ENCODE results near the gene RRAD.

RRAD gene

DNA sequence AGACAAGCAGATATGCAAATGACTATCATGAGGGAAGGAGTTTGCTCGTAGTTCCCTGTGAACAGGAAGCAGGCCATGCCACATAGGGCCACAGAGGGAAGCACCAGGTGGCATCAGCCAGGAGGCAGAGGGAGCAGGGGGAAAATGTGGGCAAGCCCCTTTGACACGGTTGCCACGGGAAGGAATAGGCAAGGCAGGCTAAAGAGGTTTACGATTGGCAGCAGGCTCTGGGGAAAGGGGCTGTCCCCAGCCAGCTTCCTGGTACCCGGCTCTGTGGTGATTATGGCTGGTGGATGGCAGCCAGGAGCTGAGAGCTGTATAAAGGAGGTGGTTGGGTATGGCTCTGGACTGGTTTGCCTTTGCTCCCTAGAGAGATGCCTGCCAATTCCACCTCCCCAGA lies 36.6 kb upstream of the RRAD start:
- no peak overlapping the region for H3K14ac ChIP-seq (ENCODE audit: low read length)
- H2BK120ac ChIP-seq (ENCODE audit: insufficient read depth, low read length, poor library complexity) = no peak overlapping the region
- no peak overlapping the region for H4K8ac ChIP-seq (ENCODE audit: low read depth, low read length)
- no peak overlapping the region for H2BK12ac ChIP-seq (ENCODE audit: low read length)
- H3K4me3 ChIP-seq (ENCODE audit: low read depth, low read length) = no peak overlapping the region
- no peak overlapping the region for H3K23ac ChIP-seq (ENCODE audit: low read length)
- H3K79me2 ChIP-seq (ENCODE audit: control insufficient read depth, insufficient read depth, low read length, poor library complexity) = no peaks in the 10 kb centered on the region
- no peak overlapping the region for H3K4ac ChIP-seq (ENCODE audit: low read depth, low read length)
- H3K4me1 ChIP-seq (ENCODE audit: control insufficient read depth in 1 of 2, insufficient read depth in 2 of 2, low read length in 2 of 2) = no peaks in the 10 kb centered on the region
- no peak overlapping the region for H2BK5ac ChIP-seq (ENCODE audit: low read depth, low read length, poor library complexity)
- H3K27ac ChIP-seq (ENCODE audit: low read depth, low read length) = no peak overlapping the region
- H3K27me3 ChIP-seq (ENCODE audit: insufficient read depth, low read length) = no peaks in the 10 kb centered on the region
- no peaks in the 10 kb centered on the region for H3K36me3 ChIP-seq (ENCODE audit: control insufficient read depth in 1 of 2, insufficient read depth in 2 of 2, low read length in 2 of 2)
- WGBS (ENCODE audit: extremely low coverage, insufficient coverage, insufficient read length) = no CpG with 5 or more reads among the region's 5 CpGs
- DNase-seq = no peak
- no peak overlapping the region for H3K9ac ChIP-seq (ENCODE audit: low read length)
- no peak overlapping the region for H3K18ac ChIP-seq (ENCODE audit: low read length)
- no peak overlapping the region for H3K4me2 ChIP-seq (ENCODE audit: low read length)
- H3K79me1 ChIP-seq (ENCODE audit: low read length) = no peaks in the 10 kb centered on the region
- H2AK5ac ChIP-seq (ENCODE audit: low read length) = no peak overlapping the region
- H4K12ac ChIP-seq (ENCODE audit: low read depth, low read length) = no peak overlapping the region
- H3K9me3 ChIP-seq (ENCODE audit: insufficient read depth, low read depth, low read length) = no peaks in the 10 kb centered on the region
- no peak overlapping the region for H2AFZ ChIP-seq (ENCODE audit: insufficient read depth, low read length, poor library complexity)
- H4K91ac ChIP-seq (ENCODE audit: low read depth, low read length) = no peak overlapping the region

DNA sequence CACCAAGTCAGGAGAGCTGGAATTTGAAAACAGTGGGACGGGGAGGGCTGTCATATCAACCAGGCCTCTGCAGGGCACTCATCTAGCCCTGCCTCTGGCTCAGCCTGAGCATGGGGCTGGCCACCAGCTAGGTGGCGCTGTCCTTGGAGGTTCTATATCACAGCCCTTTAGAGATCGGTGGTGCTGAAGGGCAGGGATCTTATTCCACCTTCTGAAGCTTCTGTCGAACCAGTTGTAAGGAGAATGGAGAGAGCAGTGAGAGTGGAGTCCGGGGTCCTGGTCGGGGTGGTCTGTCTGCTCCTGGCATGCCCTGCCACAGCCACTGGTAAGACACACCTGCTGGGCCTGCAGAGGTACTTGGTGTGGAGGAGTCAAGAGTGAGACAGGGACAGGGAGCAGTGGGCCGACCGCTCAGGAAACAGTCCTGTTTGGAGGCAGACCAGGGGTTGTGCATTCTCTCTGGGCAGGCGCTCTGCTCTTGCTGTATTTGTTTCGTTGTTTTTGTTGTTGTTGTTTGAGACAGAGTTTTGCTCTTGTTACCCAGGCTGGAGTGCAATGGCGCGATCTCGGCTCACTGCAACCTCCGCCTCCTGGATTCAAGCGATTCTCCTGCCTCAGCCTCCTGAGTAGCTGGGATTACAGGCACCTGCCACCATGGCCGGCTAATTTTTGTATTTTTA lies 35.9 kb upstream of the RRAD start, which contains the start of gene CES3:
CES3 (plus strand) TSS at position 202 of the 680 bp plus-strand sequence; CDS start at position 244, 42 bp downstream.
- no CpG with 5 or more reads among the region's 16 CpGs for WGBS (ENCODE audit: extremely low coverage, insufficient coverage, insufficient read length)
- H4K91ac ChIP-seq (ENCODE audit: low read depth, low read length) = no peak within 1 kb of the TSS
- no peak within 1 kb of the TSS for H3K9ac ChIP-seq (ENCODE audit: low read length)
- H3K23ac ChIP-seq (ENCODE audit: low read length) = no peak within 1 kb of the TSS
- no peak within 1 kb of the TSS for H3K4me2 ChIP-seq (ENCODE audit: low read length)
- no peak within 1 kb of the TSS for H3K27ac ChIP-seq (ENCODE audit: low read depth, low read length)
- no peaks in the 10 kb centered on the region for H3K79me2 ChIP-seq (ENCODE audit: control insufficient read depth, insufficient read depth, low read length, poor library complexity)
- H3K4me3 ChIP-seq (ENCODE audit: low read depth, low read length) = no peak within 1 kb of the TSS
- H2BK120ac ChIP-seq (ENCODE audit: insufficient read depth, low read length, poor library complexity) = no peak within 1 kb of the TSS
- no peak within 1 kb of the TSS for H3K18ac ChIP-seq (ENCODE audit: low read length)
- no peaks in the 10 kb centered on the region for H3K36me3 ChIP-seq (ENCODE audit: control insufficient read depth in 1 of 2, insufficient read depth in 2 of 2, low read length in 2 of 2)
- no peak within 1 kb of the TSS for H2BK5ac ChIP-seq (ENCODE audit: low read depth, low read length, poor library complexity)
- H4K8ac ChIP-seq (ENCODE audit: low read depth, low read length) = no peak within 1 kb of the TSS
- H3K9me3 ChIP-seq (ENCODE audit: insufficient read depth, low read depth, low read length) = no peaks in the 10 kb centered on the region
- peak; percentile 62 to 71 for DNase-seq
- no peak within 1 kb of the TSS for H2AFZ ChIP-seq (ENCODE audit: insufficient read depth, low read length, poor library complexity)
- no peak within 1 kb of the TSS for H2AK5ac ChIP-seq (ENCODE audit: low read length)
- no peaks in the 10 kb centered on the region for H3K79me1 ChIP-seq (ENCODE audit: low read length)
- H2BK12ac ChIP-seq (ENCODE audit: low read length) = no peak within 1 kb of the TSS
- no peaks in the 10 kb centered on the region for H3K4me1 ChIP-seq (ENCODE audit: control insufficient read depth in 1 of 2, insufficient read depth in 2 of 2, low read length in 2 of 2)
- H3K4ac ChIP-seq (ENCODE audit: low read depth, low read length) = no peak within 1 kb of the TSS
- no peaks in the 10 kb centered on the region for H3K27me3 ChIP-seq (ENCODE audit: insufficient read depth, low read length)
- no peak within 1 kb of the TSS for H4K12ac ChIP-seq (ENCODE audit: low read depth, low read length)
- H3K14ac ChIP-seq (ENCODE audit: low read length) = no peak within 1 kb of the TSS

DNA sequence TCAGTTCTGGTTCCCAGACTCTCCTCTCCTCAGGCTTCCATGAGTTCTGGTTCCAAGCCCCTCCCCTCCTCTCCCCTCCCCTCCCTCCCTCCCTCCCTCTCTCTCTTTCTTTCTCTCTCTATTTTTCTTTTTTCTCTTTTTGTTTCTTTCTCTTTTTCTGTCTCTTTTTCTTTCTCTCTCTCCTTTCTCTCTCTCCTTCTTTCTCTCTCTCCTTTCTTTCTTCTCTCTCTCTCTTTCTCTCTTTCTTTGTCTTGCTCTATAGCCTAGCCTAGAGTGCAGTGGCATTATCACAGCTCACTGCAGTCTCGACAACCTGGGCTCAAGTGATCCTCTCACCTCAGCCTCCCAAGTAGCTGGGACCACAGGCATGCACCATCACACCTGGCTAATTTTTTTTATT lies 34.9 kb upstream of the RRAD start:
- H4K91ac ChIP-seq (ENCODE audit: low read depth, low read length) = no peak overlapping the region
- no peak overlapping the region for H2BK5ac ChIP-seq (ENCODE audit: low read depth, low read length, poor library complexity)
- H3K79me1 ChIP-seq (ENCODE audit: low read length) = no peaks in the 10 kb centered on the region
- no peak overlapping the region for H4K12ac ChIP-seq (ENCODE audit: low read depth, low read length)
- DNase-seq = no peak
- H3K4me1 ChIP-seq (ENCODE audit: control insufficient read depth in 1 of 2, insufficient read depth in 2 of 2, low read length in 2 of 2) = no peaks in the 10 kb centered on the region
- no peak overlapping the region for H3K27ac ChIP-seq (ENCODE audit: low read depth, low read length)
- no peaks in the 10 kb centered on the region for H3K36me3 ChIP-seq (ENCODE audit: control insufficient read depth in 1 of 2, insufficient read depth in 2 of 2, low read length in 2 of 2)
- H2BK12ac ChIP-seq (ENCODE audit: low read length) = no peak overlapping the region
- H3K9ac ChIP-seq (ENCODE audit: low read length) = no peak overlapping the region
- no peak overlapping the region for H3K4ac ChIP-seq (ENCODE audit: low read depth, low read length)
- H3K18ac ChIP-seq (ENCODE audit: low read length) = no peak overlapping the region
- H3K14ac ChIP-seq (ENCODE audit: low read length) = no peak overlapping the region
- H3K4me3 ChIP-seq (ENCODE audit: low read depth, low read length) = no peak overlapping the region
- no peak overlapping the region for H4K8ac ChIP-seq (ENCODE audit: low read depth, low read length)
- no CpG with 5 or more reads among the region's 1 CpG for WGBS (ENCODE audit: extremely low coverage, insufficient coverage, insufficient read length)
- H2AFZ ChIP-seq (ENCODE audit: insufficient read depth, low read length, poor library complexity) = no peak overlapping the region
- H3K4me2 ChIP-seq (ENCODE audit: low read length) = no peak overlapping the region
- no peak overlapping the region for H2BK120ac ChIP-seq (ENCODE audit: insufficient read depth, low read length, poor library complexity)
- no peaks in the 10 kb centered on the region for H3K9me3 ChIP-seq (ENCODE audit: insufficient read depth, low read depth, low read length)
- no peaks in the 10 kb centered on the region for H3K79me2 ChIP-seq (ENCODE audit: control insufficient read depth, insufficient read depth, low read length, poor library complexity)
- H3K27me3 ChIP-seq (ENCODE audit: insufficient read depth, low read length) = no peaks in the 10 kb centered on the region
- H2AK5ac ChIP-seq (ENCODE audit: low read length) = no peak overlapping the region
- H3K23ac ChIP-seq (ENCODE audit: low read length) = no peak overlapping the region

DNA sequence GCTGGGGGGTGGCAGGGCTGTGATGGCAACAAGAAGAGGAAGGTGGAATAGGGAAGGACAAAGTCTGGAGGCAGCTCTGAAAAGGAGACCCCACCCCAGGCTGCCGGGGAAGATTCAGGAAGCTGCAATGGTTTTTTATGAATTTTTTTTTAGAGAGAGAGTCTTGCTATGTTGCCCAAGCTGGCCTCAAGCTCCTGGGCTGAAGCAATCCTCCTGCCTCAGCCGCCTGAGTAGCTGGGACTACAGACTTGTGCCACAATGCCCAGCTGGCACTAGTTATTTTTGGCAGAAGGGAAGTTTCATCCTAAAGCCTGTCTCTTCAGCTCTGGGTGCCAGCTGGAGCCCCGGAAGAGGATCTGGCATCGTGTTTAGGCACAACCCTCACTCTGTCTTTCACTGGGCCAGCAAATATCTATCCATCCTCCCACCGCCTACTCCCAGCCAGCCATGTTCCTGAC lies 34.4 kb upstream of the RRAD start:
- H3K9me3 ChIP-seq (ENCODE audit: insufficient read depth, low read depth, low read length) = no peaks in the 10 kb centered on the region
- no peak overlapping the region for H4K91ac ChIP-seq (ENCODE audit: low read depth, low read length)
- no peaks in the 10 kb centered on the region for H3K79me2 ChIP-seq (ENCODE audit: control insufficient read depth, insufficient read depth, low read length, poor library complexity)
- H4K8ac ChIP-seq (ENCODE audit: low read depth, low read length) = no peak overlapping the region
- no peak overlapping the region for H4K12ac ChIP-seq (ENCODE audit: low read depth, low read length)
- H3K4me2 ChIP-seq (ENCODE audit: low read length) = no peak overlapping the region
- no peaks in the 10 kb centered on the region for H3K36me3 ChIP-seq (ENCODE audit: control insufficient read depth in 1 of 2, insufficient read depth in 2 of 2, low read length in 2 of 2)
- H3K79me1 ChIP-seq (ENCODE audit: low read length) = no peaks in the 10 kb centered on the region
- H3K27ac ChIP-seq (ENCODE audit: low read depth, low read length) = no peak overlapping the region
- WGBS (ENCODE audit: extremely low coverage, insufficient coverage, insufficient read length) = no CpG with 5 or more reads among the region's 5 CpGs
- H3K4me1 ChIP-seq (ENCODE audit: control insufficient read depth in 1 of 2, insufficient read depth in 2 of 2, low read length in 2 of 2) = no peaks in the 10 kb centered on the region
- H3K9ac ChIP-seq (ENCODE audit: low read length) = no peak overlapping the region
- no peak overlapping the region for H2BK5ac ChIP-seq (ENCODE audit: low read depth, low read length, poor library complexity)
- H2BK120ac ChIP-seq (ENCODE audit: insufficient read depth, low read length, poor library complexity) = no peak overlapping the region
- no peak overlapping the region for H3K18ac ChIP-seq (ENCODE audit: low read length)
- H3K4me3 ChIP-seq (ENCODE audit: low read depth, low read length) = no peak overlapping the region
- H2BK12ac ChIP-seq (ENCODE audit: low read length) = no peak overlapping the region
- no peak overlapping the region for H3K4ac ChIP-seq (ENCODE audit: low read depth, low read length)
- H3K23ac ChIP-seq (ENCODE audit: low read length) = no peak overlapping the region
- no peak overlapping the region for H3K14ac ChIP-seq (ENCODE audit: low read length)
- DNase-seq = no peak
- no peak overlapping the region for H2AK5ac ChIP-seq (ENCODE audit: low read length)
- no peaks in the 10 kb centered on the region for H3K27me3 ChIP-seq (ENCODE audit: insufficient read depth, low read length)
- no peak overlapping the region for H2AFZ ChIP-seq (ENCODE audit: insufficient read depth, low read length, poor library complexity)
